CD4-positive, alpha-beta T cell treated with Interleukin-1 beta for 1 hour (primary cell): Measurements from ENCODE around the gene GAREM1.
"Not testable (repeated sequence)": the region's sequence is repeated elsewhere in the genome, so short reads cannot be mapped to it uniquely, and the experiment has no call there.

ENCODE experiments used
- DNase-seq, 2 donors: peaks; one replicate each; pipeline ENCODE4 v3.0.0-alpha.2; 2020 to 2022

The GAREM1 gene

DNA sequence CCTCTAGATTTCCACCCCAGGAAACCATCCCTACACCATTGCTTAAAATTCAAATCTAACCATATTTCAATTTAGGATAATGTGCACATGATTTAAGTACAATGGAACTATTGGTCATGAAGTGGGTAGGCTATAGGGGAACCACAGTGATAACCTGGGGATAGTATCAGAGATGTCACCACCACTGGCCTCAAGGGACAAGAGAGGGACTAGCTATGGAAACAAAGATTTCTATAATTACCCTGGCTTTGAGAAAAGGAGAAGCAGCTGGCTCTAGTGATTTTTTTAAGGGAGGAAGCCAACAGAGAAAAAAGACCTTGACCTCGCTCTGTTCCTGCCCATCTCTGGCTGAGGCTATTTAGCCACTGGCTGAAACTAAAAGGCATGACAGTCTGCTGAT lies 148.9 kb downstream of the GAREM1 start:
- DNase-seq, result no peak

DNA sequence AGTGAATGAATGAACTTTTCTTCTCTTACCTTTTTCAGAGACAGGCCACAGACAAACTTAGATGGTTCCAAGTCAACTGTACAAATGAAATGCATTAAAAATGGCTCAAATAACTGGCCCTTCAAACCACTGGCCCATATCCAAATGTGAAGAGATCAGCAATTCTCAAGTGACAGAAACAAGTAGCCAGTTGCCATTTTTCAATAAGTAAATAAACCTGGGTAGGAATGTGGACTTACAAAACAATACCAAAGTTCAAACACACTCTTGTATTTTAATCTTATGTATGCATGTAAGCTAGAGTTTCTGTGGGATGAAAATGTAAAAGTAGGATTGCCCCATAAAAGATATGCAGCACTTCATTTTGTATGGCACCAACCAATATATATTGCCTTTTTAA lies 151.6 kb downstream of the GAREM1 start:
- DNase-seq, result no peak

DNA sequence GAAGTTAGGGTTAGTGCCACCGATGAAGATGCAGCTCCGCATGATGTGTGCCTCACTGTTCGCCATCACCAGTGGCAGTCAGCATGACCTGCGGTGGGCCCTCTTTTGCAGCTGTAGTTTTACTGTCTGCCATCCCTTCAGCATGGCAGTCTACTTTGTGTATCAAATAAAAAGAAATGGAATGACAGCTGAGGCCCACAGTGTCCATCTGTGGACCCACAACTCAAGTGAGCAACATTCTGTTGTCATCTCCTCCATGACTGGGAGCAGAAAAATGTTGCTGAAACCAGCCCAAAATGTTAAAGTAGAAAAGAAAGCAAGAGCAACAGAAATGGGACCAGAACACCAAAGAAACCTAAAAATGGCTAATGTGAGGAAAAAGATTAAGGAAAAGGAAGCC lies 152.1 kb downstream of the GAREM1 start:
- DNase-seq, result no peak

DNA sequence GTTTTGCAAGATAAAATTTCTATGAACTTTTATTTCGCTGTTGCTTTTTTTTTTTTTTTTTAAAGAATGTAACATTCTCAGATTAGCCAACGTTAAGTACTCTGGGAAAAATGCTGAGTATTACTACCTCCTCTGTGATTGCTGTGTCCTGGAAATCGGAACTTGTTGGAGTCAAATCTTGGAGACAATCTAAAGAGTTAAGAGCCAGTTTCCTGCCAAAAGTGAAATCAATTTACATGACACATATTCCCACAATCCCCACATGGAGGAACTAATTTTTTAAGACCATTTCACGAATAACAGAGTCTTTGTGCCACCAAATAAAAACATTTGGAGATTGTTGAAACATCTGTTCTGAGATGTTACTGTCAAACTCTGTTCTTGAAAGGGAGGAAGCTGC lies 153.0 kb downstream of the GAREM1 start:
- DNase-seq, result no peak

DNA sequence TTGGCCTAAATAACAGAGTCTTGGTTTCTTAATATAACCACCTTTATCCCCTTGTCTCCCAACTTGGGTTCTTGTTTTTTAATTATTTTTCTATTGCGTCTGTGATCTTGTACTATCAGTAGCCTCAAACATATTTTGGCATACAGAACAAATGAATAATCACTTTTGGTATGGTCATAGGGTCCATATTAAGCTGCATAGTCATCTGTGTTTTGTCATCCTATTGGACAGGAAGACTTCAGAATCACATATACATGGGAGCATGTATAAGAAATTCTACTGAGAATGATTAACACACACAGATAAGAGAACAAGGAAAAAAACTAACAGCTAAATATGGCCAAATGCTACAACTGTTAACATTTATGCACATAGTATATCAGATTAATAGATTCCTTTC lies 154.8 kb downstream of the GAREM1 start:
- DNase-seq, result no peak

DNA sequence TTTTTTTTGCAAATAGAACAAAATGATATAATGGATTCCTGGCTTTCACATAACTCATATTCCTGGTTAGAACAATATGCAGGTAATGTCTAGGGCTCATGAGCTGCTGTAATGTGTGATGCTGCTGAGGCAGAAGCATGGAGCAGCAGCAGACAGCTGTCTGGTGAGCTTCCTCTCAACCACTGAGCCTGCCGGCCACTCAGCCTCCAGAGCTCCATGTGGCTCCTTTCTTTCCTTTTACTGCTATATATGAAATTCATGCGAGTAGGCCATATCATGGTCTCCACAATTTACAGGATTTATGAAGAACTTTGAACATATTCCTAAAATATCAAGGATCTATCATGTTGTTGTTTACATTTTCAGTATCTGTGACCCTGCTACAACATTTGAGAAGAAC lies 159.9 kb downstream of the GAREM1 start:
- no peak for DNase-seq

DNA sequence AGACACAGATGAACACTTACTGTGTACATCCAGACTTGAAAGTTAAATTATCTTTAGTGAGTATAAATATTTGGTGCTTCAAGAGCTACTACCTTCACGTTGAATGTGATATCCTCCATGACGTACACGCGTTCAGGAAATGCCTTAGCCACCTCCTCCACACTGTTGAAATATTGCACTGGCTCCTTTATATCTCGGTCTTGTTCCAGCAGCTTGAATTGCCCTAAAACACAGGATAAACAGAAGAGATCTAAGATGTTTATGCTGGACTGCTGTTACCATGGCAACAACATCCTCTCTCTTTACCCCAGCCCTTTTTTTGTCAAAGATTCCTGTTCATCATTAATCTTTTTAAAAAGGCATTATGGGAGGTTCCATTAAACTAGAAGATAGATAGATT lies 160.6 kb downstream of the GAREM1 start:
- DNase-seq, result no peak

DNA sequence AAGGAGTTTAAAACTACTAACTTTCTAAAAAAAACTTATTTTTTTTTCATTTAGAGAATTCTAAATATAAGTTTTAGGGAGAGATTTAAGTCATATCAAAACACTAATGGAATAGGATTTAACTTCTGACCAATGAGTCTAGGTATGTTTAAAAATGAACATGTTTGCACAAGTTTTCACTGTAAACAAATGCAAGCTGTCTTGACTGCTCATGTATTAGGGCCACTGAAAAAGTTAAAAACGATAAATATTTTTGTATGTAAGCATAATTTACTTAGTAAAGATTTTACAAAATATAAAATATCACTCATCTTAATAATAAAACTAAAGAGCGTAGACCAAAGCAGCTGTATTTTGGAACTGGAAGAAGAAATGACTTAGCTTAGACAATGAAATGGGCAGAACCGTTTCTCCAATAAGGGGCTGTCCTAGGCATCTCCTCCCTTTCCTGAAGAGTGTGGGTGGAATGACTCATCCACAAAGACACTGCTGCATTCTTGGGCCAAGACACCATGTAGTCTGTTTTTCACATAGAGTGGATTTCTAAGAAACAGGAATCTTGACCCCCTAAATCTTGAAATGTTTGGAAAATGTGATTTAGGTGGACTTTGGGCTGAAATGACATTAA lies 162.1 kb downstream of the GAREM1 start:
- DNase-seq, result no peak

DNA sequence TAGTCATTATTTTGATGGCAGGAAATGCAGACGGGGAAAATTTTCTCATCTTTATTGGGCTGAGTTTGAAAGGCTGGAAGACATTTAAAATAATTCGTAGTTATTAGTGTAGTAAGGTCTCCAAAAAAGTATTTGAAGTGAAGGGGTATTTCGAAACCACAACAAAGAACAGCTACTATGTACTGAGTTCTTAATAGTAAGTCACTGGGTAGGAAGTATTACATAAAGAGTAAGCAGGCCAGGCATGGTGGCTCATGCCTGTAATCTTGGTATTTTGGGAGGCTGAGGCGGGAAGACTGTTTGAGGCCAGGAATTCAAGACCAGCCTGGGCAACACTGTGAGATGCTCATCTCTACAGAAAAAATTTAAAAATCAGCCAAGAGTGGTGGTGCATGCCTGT lies 167.3 kb downstream of the GAREM1 start:
- no peak for DNase-seq

DNA sequence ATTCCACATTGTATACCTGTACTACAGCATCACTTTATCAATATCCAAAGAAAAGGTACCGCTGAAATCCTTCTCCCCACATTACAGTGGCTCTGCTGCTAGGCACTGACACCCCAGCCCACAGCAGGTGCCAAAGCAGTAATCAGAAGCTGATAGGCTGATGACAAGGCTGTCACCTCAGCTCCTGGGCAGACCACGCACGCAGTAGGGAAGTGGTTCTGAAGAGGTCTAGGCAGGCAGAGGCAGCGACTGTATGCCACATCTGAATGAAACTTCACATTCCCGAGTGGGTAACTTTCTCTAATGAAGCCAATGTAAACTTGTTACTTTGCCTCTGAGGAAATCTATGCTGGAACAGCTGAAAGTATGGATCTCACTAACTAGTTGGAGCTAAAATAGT lies 167.9 kb downstream of the GAREM1 start:
- no peak for DNase-seq

DNA sequence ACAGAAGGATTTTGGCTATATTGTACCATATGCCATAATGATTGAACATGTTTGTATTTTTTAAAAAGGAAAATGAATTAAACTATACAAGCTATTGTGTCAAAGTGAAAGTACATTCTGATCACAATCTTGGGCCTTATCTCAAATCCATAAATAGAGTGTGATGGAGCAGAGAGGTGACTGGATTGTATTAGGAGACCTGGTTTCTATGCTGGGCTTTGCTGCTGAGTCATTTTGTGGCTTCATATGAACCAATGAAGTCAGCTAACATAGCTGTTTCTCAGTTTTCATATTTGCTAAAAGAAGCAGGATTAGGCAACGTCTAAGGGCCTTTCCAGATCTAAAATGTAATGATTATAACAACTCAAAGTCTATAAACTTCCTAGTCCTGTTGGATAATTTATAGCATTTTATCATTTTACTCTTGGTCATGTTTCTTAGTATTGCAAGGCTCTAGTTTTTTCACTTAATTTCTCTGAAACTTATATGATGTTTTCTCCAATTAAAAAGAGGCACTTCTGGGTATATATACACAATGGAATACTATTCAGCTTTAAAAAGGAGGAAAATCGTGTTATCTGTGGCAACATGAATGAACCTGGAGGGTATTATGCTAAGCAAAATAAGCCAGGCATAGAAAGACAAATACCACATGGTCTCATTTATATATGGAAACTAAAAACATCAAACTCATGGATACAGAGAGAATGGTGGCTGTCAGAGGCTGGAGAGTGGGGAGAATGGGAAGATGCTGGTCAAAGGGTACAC lies 168.5 kb downstream of the GAREM1 start:
- DNase-seq, result no peak

DNA sequence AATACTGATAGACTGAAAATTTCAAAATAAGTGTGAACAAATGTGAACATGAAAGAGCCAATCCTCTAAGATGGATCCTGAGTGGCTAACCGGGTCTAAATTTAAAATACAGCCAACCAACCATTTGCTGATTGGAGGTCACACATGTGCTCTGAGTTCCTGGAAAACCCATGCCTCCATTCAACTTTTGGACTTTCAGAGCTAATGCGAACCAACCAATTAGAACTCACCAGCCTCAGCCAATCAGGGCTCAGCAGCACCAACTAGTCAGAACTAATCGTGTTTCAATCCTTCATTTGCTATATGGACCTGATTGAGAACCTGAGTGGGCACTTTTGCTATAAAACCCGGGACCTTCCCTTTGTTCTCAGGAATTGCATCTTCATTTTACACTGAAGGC lies 169.3 kb downstream of the GAREM1 start:
- no peak for DNase-seq

DNA sequence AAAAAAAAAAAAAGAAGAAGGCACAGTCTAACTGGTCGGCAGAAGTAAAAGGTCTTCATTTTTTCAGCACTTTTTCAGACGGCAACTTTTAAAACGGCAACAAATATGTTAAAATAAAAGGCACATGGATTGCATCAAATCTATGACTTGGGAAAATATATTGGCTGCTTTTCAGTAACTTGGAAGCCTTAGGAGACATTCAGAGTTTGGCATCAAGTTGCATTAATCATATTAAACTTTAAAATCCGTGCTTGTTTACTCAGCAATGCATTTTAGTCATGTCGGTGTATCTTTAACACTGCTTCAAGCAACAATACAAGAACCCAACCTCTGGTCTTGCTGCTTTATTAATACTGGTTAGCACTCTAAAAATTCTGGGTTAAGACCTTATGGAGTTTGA lies 169.8 kb downstream of the GAREM1 start:
- DNase-seq, result no peak

DNA sequence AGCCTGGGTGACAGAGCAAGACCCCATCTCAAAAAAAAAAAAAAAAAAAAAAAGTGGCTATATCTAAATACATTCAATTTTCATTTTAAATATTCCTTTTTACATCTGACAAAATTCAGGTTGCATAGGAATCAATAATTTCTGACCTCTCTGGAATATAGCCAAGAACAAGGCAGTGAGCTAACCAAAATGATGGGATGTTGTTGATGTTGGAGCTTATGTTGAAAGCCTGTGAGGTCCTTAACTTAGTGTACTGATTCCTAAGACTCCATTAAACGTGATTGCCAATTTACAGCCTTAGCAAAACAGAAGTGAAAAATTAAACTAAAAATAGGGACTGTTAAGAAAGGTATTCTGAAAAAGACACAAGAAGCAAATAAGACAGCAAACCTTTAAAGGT lies 171.2 kb downstream of the GAREM1 start:
- no peak for DNase-seq

DNA sequence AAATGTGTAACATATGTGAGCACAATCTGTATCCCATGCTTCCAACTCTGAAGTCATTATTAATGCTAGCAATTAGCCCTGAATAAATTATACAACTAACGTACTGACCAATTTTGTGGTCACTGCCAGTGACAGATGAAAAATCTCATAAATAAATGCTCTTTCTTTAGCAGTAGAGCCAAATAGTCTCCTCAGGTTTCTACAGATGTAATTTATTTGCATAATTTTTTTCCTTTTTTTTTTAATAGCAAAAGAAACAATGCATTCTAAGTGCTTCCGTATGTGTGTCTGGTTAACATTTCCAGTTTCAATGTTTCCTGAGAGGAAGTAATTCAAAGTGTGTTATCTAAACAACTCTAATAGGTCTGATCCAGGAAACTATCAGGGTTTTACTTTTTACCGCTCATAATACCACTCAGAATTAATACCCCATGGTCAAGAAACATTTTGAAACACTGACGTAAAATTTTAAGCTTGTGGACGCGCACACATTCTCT lies 172.5 kb downstream of the GAREM1 start:
- DNase-seq, result no peak

DNA sequence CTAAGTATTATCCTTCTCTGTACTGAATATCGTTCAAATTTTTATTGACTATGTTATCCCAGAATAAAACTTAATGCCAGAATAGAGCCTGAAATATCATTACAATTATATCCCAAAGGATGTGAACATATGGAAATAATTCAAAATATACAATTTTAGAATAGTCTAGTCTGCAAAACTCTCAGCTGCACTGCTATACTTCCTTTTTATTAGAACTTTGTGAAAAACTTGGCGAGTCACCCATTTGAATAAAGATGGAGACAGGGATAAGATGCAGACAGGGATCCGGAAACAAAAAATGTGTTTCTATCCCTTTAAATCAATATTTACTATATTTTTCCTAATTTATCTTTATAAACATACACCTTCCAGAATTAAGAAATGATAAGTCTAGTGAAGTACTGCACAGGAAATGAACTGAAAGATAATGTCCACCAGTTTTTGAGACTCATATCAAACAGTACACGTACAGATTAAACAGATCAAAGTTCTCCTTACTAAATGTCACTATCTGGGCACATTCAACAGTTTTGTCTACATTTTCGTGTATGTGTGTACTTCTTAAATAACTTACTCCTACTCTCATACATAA lies 173.0 kb downstream of the GAREM1 start:
- DNase-seq, result no peak

DNA sequence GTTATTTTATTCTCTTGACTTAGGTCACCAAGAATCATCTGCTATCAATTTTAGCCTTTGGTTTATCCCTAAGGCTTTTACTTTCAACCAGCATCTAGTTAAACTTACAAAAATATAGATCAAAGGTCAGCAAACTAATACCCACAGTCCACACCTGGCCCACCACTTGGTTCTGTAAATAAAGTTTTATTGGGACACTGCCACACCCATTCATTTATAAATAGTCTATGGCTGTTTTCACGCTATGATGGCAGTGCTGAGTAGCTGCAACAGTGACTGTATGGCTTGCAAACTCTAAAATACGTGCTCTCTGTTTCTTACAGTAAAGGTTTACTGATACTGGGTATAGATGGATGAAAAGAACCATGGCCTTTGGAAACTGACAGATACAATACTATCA lies 173.8 kb downstream of the GAREM1 start:
- no peak for DNase-seq

DNA sequence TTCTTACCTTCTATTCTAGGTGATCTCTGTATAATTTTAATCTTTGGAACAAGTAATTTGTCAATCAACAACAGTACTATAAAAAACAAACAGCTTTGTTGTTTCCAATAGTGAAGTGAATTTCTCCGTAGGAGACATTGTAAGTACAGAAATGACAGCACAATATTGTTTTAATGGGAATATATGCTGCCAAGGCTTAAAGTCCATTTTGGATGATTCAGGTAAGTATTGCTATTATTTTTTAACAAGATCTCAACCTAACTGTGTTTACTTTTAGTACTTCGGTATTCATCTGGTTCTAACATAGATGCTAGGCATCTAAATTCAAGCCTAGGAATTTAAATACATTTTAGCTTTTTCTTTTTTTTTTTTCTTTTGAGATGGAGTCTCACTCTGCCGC lies 175.1 kb downstream of the GAREM1 start:
- no peak for DNase-seq

DNA sequence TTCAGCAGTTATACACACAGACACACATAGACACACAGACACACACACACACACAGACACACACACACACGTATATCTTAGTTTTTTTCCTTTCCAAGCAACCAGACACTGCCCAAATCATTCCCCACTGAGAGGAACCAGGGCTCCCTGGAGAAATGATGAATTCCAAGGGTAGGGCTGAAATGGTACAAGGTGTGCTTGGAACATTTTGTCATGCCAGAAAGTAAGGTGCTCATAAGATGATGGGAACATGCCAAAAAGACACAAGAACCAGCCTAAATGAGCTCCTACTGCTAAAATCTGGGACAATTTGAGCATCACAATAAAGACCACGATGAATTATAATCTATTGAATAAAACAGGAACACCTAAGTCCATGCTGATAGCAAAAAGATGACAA lies 177.6 kb downstream of the GAREM1 start:
- DNase-seq, result no peak

DNA sequence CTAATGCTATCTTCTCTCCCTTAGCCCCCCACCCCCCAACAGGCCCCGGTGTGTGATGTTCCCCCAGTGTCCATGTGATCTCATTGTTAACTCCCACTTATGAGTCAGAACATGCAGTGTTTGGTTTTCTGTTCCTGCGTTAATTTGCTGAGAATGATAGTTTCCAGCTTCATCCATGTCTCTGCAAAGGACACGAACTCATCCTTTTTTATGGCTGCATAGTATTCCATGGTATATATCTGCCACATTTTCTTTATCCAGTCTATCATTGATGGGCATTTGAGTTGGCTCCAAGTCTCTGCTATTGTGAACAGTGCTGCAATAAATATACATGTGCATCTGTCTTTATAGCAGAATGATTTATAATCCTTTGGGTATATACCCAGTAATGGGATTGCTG lies 179.1 kb downstream of the GAREM1 start:
- not testable (repeated sequence) for DNase-seq

DNA sequence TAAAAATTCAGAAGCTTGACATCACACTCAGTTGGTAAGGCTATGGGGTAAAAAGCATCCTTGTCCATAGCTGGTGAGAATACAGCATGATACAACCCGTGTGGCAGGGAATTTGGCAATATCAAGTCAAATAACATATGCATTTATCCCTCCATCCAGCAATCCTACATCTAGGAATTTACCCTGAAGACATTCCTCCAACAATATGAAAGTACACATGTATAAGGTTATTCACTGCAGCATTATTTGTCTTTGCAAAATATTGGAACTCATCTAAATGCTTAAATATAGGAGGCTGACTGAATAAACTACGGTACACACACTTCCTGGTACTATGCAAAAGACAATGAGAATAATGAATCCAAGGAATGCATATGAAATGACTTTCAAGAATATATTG lies 179.9 kb downstream of the GAREM1 start:
- no peak for DNase-seq

DNA sequence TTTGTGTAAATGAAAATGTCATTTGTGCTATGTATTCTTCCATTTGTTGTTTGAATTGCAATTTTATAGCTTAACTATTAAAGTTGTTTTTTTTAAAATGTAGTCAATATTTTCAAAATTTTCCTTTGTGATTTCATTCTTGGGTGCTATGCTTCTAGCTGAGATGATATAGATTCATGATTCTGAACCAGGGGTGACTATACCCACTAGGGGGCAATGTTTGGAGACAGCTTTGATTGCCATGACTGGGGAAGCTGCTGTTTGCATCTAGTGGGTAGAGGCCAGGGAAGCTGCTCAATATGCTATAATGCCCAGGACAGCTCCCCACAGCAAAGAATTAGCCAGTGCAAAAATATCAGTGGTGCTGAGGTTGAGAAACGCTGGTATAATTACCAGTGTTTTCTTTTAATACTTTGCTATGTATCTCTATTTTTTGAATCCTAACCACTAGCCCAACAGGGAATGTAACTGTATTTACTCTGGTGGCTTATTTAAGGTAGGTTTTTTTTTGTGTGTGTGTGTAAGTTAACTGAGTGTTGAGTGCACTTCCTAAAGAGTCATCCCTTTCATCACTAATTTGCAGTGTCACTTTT lies 181.1 kb downstream of the GAREM1 start:
- DNase-seq, result peak in 1 of 2 donors; percentile 19

DNA sequence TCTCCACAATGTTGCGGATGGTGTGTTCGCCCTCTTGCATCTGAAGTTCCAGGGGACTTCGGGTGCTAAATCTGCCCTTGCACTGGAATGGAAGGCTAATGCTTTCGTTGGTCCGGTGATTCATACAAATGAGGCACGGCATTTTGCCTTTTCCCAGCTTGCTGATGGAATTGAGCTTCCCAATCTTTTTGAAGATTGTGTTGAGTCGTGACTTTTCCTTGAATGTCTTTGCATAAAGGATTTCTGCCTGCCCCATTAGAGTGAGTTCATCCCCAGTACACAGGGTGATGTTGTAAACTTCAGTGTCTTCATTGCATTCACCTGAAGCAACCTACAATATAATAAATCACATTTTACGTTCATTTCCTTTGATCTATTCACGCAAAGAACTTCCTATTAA lies 182.8 kb downstream of the GAREM1 start:
- no peak for DNase-seq

DNA sequence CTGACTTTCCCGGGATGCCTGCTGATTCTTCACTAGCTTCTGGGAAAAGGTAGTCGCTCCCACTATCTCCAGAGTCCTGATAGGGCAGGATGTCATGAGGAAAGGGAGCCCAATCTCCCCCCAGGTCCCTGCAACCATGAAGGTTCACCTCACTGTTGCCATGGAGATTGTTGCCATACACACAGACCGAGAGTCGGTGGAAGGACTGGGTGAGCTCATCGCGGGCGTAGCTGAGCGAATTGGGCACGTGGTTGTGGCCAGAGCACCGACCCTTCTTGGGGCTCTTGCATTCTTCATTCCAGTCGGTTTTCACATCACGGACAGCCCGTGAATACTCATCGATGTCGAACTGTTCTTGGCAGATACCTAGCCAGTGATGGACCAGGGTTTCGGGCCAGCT lies 183.4 kb downstream of the GAREM1 start:
- no peak for DNase-seq
